Dendritic cell treated with granulocyte-macrophage colony-stimulating factor and Interleukin-4, amounts not matched to agents 40 ng/mL and 50 ng/mL, for 4 days (primary cell): ENCODE results near the gene ATP1A1.

Experiments used
- H3K27ac Mint-ChIP-seq: one replicate; pipeline ENCODE4 v1.8.0; 2022; ENCODE audit warnings: mild to moderate bottlenecking, mixed read lengths
- H3K27me3 Mint-ChIP-seq: one replicate; pipeline ENCODE4 v1.8.0; 2022; ENCODE audit warnings: mild to moderate bottlenecking, mixed read lengths
- H3K36me3 Mint-ChIP-seq: one replicate; pipeline ENCODE4 v1.8.0; 2022; ENCODE audit warnings: low read depth, mixed read lengths
- H3K4me1 Mint-ChIP-seq: one replicate; pipeline ENCODE4 v1.8.0; 2022; ENCODE audit warnings: low read depth, mixed read lengths
- H3K4me3 Mint-ChIP-seq: one replicate; pipeline ENCODE4 v1.8.0; 2022; ENCODE audit warnings: mild to moderate bottlenecking, moderate library complexity, mixed read lengths
- H3K9me3 Mint-ChIP-seq: one replicate; pipeline ENCODE4 v1.8.0; 2022; ENCODE audit warnings: mixed read lengths
- intact Hi-C: fragments of 100-400 bp; cut with micrococcal nuclease; formaldehyde crosslinking; loops from one replicate; pipeline ENCODE4 v1.15.0; 2022

Gene ATP1A1

GRCh38 chr1:116380499-116381242 lies 7.6 kb downstream of the ATP1A1 start:
- peaks cover 12% of the 10 kb centered on the region for H3K36me3 Mint-ChIP-seq
- intact Hi-C loops = loop anchor here (5.0 kb wide), 1 partner anchor 213 kb away; no protein-coding TSS in a partner anchor
- H3K27ac Mint-ChIP-seq = no peak overlapping the region
- H3K9me3 Mint-ChIP-seq = no peaks in the 10 kb centered on the region
- peaks cover 56% of the 10 kb centered on the region for H3K4me1 Mint-ChIP-seq
- no peak overlapping the region for H3K4me3 Mint-ChIP-seq
- no peaks in the 10 kb centered on the region for H3K27me3 Mint-ChIP-seq

DNA sequence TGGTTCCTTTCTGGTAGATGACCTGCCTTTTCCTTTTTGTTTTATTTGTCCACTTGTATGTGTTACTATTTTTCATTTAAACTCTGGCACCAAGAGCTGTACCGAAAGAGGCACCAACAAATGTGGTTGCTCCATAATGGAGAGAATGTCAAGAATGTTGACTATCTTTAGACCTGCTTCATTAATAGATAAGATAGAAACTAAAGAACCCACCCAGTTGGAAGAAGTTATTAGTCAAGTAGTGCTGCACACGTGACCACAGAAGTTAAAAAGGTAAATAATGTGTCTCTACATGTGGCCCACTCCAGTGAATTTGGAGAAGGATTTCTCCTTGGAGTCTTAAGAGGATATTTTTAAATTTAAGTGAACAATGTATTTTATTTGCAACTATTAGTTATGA lies 9.3 kb downstream of the ATP1A1 start:
- Mint-ChIP-seq H3K9me3 (no peaks in the 10 kb centered on the region), H3K27ac (no peak overlapping the region), H3K4me1 (peaks cover 44% of the 10 kb centered on the region), H3K4me3 (no peak overlapping the region), H3K27me3 (no peaks in the 10 kb centered on the region), H3K36me3 (peaks cover 27% of the 10 kb centered on the region)
- intact Hi-C loops = loop anchor here (5.0 kb wide), 1 partner anchor 215 kb away; no protein-coding TSS in a partner anchor

GRCh38 chr1:116382857-116383483 lies 9.9 kb downstream of the ATP1A1 start:
- no peak overlapping the region for H3K27ac Mint-ChIP-seq
- peaks cover 42% of the 10 kb centered on the region for H3K4me1 Mint-ChIP-seq
- no peak overlapping the region for H3K4me3 Mint-ChIP-seq
- no peaks in the 10 kb centered on the region for H3K27me3 Mint-ChIP-seq
- H3K9me3 Mint-ChIP-seq = no peaks in the 10 kb centered on the region
- intact Hi-C loops = loop anchor here (5.0 kb wide), 1 partner anchor 216 kb away; no protein-coding TSS in a partner anchor
- peaks cover 33% of the 10 kb centered on the region for H3K36me3 Mint-ChIP-seq

- H3K4me1 Mint-ChIP-seq = peaks cover 26% of the 10 kb centered on the region
- intact Hi-C loops = no loop called here
- no peak overlapping the region for H3K27ac Mint-ChIP-seq
- H3K36me3 Mint-ChIP-seq = peaks cover 64% of the 10 kb centered on the region
- H3K27me3 Mint-ChIP-seq = no peaks in the 10 kb centered on the region
- no peak overlapping the region for H3K4me3 Mint-ChIP-seq
- H3K9me3 Mint-ChIP-seq = no peaks in the 10 kb centered on the region
Observed at GRCh38 chr1:116386042-116386441, 13.0 kb downstream of the ATP1A1 start.

- Mint-ChIP-seq H3K36me3 (peaks cover 79% of the 10 kb centered on the region), H3K9me3 (no peaks in the 10 kb centered on the region), H3K27me3 (no peaks in the 10 kb centered on the region), H3K4me3 (no peak overlapping the region), H3K4me1 (peaks cover 23% of the 10 kb centered on the region), H3K27ac (no peak overlapping the region)
- intact Hi-C loops = no loop called here
Observed at GRCh38 chr1:116387551-116387950, 14.5 kb downstream of the ATP1A1 start.

- Mint-ChIP-seq H3K27ac (no peak overlapping the region), H3K9me3 (no peaks in the 10 kb centered on the region), H3K4me1 (peaks cover 23% of the 10 kb centered on the region), H3K27me3 (no peaks in the 10 kb centered on the region), H3K36me3 (peaks cover 85% of the 10 kb centered on the region), H3K4me3 (no peak overlapping the region)
- intact Hi-C loops = no loop called here
Observed at GRCh38 chr1:116388122-116388521, 15.1 kb downstream of the ATP1A1 start.

GRCh38 chr1:116389013-116389412 lies 16.0 kb downstream of the ATP1A1 start:
- peaks cover 16% of the 10 kb centered on the region for H3K4me1 Mint-ChIP-seq
- peaks cover 94% of the 10 kb centered on the region for H3K36me3 Mint-ChIP-seq
- H3K9me3 Mint-ChIP-seq = no peaks in the 10 kb centered on the region
- H3K27me3 Mint-ChIP-seq = no peaks in the 10 kb centered on the region
- H3K27ac Mint-ChIP-seq = no peak overlapping the region
- no peak overlapping the region for H3K4me3 Mint-ChIP-seq
- intact Hi-C loops = no loop called here

- peaks cover 99% of the 10 kb centered on the region for H3K36me3 Mint-ChIP-seq
- no peak overlapping the region for H3K4me3 Mint-ChIP-seq
- intact Hi-C loops = no loop called here
- no peaks in the 10 kb centered on the region for H3K9me3 Mint-ChIP-seq
- H3K27me3 Mint-ChIP-seq = no peaks in the 10 kb centered on the region
- peaks cover 16% of the 10 kb centered on the region for H3K4me1 Mint-ChIP-seq
- no peak overlapping the region for H3K27ac Mint-ChIP-seq
Observed at GRCh38 chr1:116389686-116390085, 16.6 kb downstream of the ATP1A1 start.

DNA sequence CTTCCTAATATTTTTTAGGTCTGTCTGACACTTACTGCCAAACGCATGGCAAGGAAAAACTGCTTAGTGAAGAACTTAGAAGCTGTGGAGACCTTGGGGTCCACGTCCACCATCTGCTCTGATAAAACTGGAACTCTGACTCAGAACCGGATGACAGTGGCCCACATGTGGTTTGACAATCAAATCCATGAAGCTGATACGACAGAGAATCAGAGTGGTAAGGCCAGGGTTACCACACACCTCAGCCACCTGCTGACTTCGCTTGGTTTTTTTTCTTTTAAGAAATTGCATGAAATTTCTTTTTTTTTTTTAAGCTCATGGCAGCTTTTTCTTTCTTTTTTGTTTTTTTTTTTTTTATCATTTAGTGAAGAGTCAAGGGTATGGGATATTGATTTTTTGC lies 17.2 kb downstream of the ATP1A1 start:
- peaks cover 16% of the 10 kb centered on the region for H3K4me1 Mint-ChIP-seq
- H3K36me3 Mint-ChIP-seq = peaks cover 99% of the 10 kb centered on the region
- H3K4me3 Mint-ChIP-seq = no peak overlapping the region
- no peaks in the 10 kb centered on the region for H3K27me3 Mint-ChIP-seq
- H3K27ac Mint-ChIP-seq = no peak overlapping the region
- intact Hi-C loops = no loop called here
- no peaks in the 10 kb centered on the region for H3K9me3 Mint-ChIP-seq

GRCh38 chr1:116391185-116391584 lies 18.1 kb downstream of the ATP1A1 start:
- H3K27ac Mint-ChIP-seq = no peak overlapping the region
- H3K4me3 Mint-ChIP-seq = no peak overlapping the region
- H3K9me3 Mint-ChIP-seq = no peaks in the 10 kb centered on the region
- peaks cover 16% of the 10 kb centered on the region for H3K4me1 Mint-ChIP-seq
- peaks cover 100% of the 10 kb centered on the region for H3K36me3 Mint-ChIP-seq
- H3K27me3 Mint-ChIP-seq = no peaks in the 10 kb centered on the region
- intact Hi-C loops = no loop called here

DNA sequence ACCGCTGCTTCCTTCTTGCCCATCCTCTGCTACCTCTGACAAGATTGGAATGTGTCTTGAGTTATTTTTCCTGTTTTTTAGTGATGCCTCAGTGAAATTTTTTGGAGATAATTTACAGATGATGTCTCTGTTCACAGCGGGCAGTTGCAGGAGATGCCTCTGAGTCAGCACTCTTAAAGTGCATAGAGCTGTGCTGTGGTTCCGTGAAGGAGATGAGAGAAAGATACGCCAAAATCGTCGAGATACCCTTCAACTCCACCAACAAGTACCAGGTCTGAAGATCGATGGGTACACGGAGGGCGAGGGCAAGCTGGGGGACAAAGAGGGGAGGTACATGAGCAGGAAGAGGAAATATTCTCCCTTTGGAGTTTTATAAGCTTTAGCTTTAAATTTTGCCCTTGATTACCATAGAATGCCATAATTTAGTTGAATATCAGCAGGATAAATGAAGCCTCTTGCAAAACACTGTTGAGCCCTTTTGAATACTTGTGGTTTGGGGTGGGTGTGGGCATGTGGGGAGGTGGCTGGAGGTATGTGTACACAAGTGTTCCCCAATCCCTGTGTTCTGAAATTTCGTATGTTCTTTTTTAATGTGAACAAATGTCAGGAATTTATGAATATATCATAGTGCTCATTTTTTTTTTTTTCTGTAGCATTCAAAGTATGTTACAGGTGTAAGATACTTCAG lies 19.8 kb downstream of the ATP1A1 start:
- H3K27me3 Mint-ChIP-seq = no peaks in the 10 kb centered on the region
- no peaks in the 10 kb centered on the region for H3K9me3 Mint-ChIP-seq
- intact Hi-C loops = no loop called here
- H3K36me3 Mint-ChIP-seq = peaks cover 100% of the 10 kb centered on the region
- no peak overlapping the region for H3K27ac Mint-ChIP-seq
- no peak overlapping the region for H3K4me3 Mint-ChIP-seq
- H3K4me1 Mint-ChIP-seq = peaks cover 11% of the 10 kb centered on the region

DNA sequence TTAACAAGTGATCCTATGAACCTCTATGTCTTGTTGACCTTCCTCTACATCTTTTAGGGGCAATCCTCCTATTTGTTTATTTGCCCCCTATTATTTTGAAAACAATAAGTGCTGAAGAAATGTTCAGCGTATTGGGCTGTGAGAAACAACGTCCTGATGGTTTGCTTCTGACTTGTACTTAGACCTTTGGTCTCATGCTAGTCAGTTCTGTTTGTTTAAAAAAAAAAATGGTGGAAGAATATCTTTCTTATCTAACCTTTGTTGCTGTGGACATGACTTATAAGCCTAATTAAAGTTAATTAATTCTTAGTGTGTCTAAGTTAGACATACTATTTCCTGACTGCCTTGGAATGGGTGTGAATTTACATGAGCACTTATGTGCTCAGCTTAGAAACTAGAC lies 20.7 kb downstream of the ATP1A1 start:
- Mint-ChIP-seq H3K27ac (no peak overlapping the region), H3K36me3 (peaks cover 100% of the 10 kb centered on the region), H3K9me3 (no peaks in the 10 kb centered on the region), H3K27me3 (no peaks in the 10 kb centered on the region), H3K4me3 (no peak overlapping the region), H3K4me1 (peaks cover 2% of the 10 kb centered on the region)
- intact Hi-C loops = no loop called here

- Mint-ChIP-seq H3K9me3 (no peaks in the 10 kb centered on the region), H3K36me3 (peaks cover 100% of the 10 kb centered on the region), H3K27me3 (no peaks in the 10 kb centered on the region), H3K4me1 (no peaks in the 10 kb centered on the region), H3K4me3 (no peak overlapping the region), H3K27ac (no peak overlapping the region)
- intact Hi-C loops = no loop called here
Observed at GRCh38 chr1:116394270-116394669, 21.2 kb downstream of the ATP1A1 start.

DNA sequence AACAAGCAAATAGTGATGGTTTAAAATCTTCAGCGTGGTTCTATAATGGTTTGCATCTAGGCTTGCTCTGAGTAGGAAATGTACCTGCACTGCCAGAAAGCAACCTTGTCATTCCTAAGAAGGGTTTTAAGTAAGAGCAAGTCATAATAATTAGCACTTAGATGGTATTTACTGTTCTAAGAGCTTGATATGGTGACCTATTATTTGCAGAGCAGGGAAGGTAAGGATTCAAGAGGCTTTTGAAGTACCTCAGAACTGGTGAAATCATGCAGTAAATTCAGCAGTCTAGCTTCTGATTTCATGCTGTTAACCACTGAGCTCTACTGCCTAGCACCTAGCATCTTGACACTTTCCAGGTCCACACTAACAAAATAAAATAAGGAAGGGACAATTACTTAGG lies 23.7 kb downstream of the ATP1A1 start:
- intact Hi-C loops = no loop called here

More for the DNA sequence above, 23.7 kb downstream of the ATP1A1 start:
- Mint-ChIP-seq H3K9me3 (no peaks in the 10 kb centered on the region), H3K36me3 (peaks cover 100% of the 10 kb centered on the region), H3K4me1 (no peaks in the 10 kb centered on the region), H3K4me3 (no peak overlapping the region), H3K27me3 (no peaks in the 10 kb centered on the region), H3K27ac (no peak overlapping the region)
